GDM1 (cell line): ENCODE measurements around the gene SYNE4.
"Not testable (repeated sequence)": the region's sequence is repeated elsewhere in the genome, so short reads cannot be mapped to it uniquely, and the experiment has no call there.

Source experiments
- DNase-seq: peaks from one replicate; lab custom pipeline; 2025; lab: John Stamatoyannopoulos, UW

SYNE4 gene, protein sequence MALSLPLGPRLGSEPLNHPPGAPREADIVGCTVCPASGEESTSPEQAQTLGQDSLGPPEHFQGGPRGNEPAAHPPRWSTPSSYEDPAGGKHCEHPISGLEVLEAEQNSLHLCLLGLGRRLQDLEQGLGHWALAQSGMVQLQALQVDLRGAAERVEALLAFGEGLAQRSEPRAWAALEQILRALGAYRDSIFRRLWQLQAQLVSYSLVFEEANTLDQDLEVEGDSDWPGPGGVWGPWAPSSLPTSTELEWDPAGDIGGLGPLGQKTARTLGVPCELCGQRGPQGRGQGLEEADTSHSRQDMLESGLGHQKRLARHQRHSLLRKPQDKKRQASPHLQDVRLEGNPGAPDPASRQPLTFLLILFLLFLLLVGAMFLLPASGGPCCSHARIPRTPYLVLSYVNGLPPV

DNA sequence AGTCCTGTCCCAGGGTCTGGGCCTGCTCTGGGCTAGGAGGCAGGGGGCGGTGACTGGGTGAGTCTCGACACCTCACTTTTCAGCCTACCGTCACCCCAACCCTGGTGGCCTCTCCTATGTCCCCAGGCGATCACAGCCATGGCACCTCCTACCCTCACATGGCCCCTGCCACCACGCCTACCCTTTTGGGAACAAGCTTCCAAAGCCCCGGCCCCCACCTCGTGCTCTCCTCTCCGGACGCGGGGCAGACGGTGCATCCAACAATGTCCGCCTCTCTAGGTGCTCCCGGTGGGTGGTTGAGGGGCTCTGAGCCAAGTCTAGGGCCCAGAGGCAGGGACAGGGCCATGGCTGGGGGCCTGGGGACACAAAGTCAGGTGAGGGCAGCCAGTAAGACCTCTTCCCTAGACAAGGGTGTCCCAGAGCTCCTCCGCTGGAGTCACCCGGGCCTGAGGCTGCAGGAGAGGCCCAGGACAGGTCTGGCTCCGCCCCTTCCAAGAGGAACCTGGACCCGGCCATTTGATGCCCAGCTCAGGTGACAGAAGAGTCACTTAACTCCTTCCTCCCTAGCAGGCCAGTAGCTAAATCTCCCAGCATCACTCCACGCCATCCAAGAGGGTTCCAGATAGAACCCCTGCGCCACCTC lies at the start of gene SYNE4:
Gene SYNE4 (minus strand): TSS at position 478 of the 643 bp plus-strand sequence. CDS start 132 bp downstream, at position 346.
- no peak for DNase-seq

DNA sequence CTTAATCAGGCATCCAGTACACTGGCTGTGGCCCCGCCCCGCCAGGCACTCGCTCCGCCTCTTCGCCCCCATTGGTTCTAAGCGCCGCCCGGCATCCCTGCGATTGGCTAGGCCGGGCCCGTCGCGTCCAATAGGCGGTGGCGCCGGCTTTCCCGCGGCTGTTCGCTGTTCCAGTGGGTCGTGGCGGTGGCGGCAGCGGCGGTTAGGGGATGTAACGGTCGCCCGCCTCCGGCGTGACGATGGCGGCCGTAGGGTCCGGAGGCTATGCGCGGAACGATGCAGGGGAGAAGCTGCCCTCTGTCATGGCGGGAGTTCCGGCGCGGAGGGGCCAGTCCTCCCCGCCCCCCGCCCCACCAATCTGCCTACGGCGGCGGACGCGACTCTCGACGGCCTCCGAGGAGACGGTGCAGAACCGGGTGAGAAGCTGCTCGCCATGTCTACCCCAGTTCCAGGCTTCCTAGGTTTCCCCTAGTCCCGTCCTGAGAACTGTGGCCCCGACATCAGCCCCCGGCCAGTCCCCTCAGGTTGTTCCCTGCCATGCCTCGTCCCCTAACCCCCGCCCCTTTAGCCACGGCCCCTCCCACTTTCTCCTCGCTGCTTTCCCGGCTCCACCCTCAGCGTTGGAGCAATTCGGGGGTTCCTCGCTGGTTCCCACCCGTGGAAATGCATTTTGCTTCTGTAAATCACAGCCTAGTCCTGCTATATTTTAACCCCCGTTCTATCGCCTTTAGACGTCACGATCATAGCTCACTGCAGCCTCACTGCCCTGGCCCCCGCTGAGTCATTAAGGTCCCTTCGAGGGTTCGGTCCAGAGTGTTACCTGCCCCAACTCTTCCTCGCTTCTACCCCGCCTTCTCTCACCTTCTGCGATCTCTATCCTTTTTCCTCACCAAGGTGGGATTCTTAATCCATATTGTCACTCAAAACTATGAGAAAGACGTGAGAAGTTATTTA lies 46.4 kb upstream of the SYNE4 start, which contains the start of gene WDR62:
Gene WDR62 (plus strand): TSS at position 165 of the 954 bp plus-strand sequence. CDS start 75 bp downstream, at position 240.
- DNase-seq = peak; percentile 92

DNA sequence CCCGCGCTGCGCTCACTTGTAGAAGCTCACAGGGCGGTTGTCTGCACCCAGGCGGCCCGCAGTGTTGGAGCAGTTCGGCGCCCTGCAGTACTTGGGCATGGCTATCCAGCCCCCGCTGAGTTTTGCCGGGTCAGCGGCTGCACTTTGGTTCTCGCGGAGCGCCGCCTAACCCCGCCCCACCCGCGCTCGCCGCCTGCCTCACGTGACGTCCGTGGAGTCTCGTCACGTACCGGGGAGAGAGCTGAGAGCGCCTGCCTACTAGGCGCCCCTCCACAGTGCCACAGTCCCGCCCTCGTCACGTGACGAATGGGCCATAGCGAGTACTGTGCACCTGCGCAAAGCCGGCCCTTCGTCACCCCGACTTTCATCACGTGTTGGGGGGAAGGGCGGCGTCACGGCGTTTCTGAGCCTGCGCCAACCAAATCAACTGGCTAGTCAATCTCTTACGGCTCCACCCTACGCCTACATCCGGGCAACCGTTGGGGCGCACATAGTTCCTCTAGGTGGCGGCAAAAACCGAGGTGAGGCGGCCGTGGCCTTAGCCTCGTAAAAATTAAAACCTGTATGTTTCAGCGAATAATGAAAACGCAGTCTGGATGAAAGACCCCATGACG lies 45.6 kb upstream of the SYNE4 start, which contains the start of gene THAP8:
Gene THAP8 (minus strand): TSS at position 167 of the 614 bp plus-strand sequence. CDS start 68 bp downstream, at position 99.
- peak; percentile 99 for DNase-seq

DNA sequence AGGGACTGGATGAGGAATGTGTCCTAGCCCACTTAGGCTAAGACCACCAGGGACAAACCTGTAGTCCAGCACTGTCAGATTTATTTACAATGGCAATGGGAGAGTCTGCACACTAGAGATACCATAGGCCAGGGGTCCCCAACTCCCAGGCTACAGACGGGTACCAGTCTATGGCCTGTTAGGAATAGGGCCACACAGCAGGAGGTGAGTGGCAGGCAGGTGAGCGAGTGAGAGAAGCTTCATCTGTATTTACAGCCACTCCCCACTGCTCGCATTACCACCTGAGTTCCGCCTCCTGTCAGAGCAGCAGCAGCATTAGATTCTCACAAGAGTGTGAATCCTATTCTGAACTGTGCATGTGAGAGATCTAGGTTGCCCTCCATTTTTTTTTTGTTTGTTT lies 43.0 kb upstream of the SYNE4 start:
- no peak for DNase-seq

DNA sequence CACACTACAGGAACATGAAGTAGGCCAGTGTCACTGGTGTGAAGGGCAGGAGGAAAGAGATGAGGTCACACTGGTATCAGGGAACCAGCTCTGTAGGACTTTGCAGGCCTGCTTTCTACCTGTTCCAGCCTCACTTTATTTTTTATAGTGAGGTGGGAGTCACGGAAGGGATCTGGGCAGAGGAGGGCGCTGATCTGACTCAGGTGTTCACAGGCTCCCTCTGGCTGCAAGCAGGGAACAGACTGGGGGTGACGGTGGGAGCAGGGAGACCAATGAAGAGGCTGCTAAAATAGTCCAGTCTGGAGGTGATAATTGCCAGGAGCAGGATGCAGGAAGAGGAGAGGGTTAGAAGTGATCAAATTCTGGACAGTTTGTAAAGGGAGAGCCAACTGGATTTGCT lies 42.6 kb upstream of the SYNE4 start:
- DNase-seq = no peak

DNA sequence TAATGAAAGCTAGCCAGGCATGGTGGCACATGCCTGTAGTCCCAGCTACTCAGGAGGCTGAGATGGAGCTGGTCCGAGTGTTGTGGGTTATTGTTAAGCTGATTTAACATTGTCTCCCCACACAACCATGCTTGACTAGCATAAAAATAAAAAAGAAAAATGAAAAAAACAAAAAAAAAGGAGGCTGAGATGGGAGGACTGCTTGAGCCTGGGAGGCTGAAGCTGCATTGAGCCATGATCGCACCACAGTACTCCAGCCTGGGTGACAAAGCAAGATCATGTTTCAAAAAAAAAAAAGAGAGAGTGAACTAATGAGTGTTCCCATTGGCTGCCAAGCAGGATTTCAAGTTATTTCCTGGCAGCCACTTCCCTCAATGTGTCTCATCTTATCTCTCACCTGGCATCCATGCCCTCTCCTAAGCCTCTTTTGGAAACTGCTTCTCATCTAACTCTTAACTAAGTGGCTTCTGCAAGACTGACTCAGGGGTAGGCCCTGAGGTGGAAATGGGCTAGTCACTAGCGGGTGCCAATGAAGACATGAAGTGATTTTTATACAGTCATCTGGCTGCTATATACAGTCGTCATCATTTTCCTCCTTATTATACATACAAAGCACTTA lies 40.6 kb upstream of the SYNE4 start:
- no peak for DNase-seq

DNA sequence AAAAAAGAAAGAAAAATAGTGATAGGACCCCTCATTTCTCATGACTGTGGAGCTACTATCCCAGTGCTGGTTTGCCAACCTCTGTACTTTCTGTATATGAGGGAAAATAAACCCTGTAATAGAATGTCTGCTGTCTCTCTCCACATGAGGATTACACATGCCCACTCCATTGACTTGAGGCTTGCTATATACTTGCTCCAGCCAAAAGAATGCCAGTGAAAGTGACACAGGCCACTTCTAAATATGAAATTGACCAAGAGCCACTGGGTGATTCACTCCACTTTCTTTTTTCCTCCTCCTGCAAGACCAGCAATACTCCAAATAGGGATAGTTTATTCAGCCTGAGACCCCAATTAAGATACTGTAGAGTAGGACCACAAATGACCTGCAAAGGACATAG lies 39.2 kb upstream of the SYNE4 start:
- no peak for DNase-seq

DNA sequence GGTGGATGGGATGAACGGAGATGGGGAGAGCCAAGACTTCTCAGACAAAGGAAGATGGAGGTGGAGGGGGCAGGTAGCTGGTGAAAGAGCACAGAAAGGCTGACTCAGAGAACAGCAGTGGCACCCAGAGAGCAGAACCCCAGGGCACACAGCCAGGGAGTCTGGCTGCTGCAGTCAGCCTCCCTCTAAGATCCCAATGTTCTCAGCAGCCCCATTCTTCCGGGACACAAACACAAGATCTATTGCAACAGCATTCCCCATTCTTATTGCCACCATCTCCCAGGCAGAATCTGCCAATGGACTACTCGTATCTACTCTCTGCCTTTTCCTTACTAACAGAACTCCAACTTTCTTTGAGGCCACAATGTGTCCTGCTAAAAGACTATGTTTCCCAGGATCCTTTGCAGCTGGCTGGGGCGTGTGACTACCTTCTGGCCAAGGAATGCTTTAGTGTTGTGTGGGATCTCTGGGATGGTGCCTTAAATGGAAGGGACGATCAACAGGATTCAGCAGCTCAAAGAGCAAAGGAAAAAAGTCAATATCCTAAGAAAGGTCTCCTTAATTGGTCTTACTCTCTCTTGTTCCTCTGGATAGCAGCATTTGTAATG lies 37.9 kb upstream of the SYNE4 start:
- no peak for DNase-seq

DNA sequence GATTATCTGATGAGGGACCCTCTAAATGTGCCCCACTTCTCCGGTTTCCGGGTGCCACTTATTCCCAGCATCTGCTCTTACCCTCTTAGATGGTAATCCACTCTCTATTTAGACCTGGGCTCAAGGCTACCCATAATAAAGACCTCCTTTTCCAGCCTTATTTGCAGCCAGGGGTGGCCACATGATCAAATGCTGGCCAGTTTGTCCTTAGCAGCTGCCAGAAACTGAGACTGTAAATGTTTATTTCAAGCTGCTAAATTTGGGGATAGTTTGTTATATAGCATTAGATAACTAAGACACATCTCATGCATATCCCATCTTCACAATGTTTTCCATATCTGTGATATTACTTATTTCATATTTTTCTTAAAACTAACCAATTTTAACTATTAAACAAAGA lies 35.3 kb upstream of the SYNE4 start:
- DNase-seq = no peak

DNA sequence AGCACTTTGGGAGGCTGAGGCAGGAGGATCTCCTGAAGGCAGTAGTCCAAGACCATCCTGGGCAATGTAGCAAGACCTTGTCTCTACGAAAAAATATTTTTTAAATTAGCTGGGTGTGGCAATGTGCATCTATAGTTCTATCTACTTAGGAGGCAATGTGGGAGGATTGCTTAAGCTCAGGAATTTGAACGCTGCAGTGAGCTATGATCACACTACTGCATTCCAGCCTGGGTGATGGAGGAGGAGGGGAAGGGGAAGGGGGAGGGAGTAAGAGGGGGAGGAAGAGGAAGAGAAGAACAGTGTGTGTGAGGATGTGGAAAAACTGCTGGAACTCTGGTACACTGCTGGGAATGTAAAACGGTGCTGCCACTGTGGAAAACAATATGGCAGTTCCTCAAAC lies 33.2 kb upstream of the SYNE4 start:
- DNase-seq = no peak

DNA sequence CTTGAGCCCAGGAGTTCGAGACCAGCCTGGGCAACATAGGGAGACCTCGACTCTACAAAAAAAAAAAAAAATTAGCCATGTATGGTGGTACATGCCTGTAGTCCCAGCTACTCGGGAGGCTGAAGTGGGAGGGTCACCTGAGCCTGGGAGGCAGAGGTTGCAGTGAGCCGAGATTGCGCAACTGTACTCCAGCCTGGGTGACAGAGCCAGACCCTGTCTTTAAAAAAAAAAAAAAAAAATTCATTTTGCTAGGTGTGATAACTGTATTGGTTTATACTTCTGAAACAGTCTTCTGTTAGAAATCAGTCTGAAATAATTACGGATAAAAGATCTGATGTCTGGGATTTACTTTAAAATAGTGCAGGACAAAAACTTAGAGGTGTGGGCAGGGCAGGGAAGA lies 32.5 kb upstream of the SYNE4 start:
- not testable (repeated sequence) for DNase-seq

DNA sequence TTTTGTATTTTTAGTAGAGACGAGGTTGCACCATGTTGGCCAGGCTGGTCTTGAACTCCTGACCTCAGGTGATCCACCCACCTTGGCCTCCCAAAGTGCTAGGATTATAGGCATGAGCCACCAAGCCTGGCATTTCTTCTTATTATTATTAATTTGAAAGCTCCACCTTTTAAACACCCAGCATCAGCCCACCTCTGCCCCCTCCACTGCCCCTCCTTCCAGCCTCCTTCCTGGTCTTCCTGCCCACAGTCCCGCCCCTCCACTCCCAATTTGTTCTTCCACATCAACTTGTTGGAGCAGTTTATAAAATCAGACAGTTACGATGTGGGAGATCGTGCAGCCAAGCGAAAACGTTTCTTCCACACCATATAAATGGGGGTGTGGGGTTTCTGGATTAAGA lies 31.9 kb upstream of the SYNE4 start:
- no peak for DNase-seq

DNA sequence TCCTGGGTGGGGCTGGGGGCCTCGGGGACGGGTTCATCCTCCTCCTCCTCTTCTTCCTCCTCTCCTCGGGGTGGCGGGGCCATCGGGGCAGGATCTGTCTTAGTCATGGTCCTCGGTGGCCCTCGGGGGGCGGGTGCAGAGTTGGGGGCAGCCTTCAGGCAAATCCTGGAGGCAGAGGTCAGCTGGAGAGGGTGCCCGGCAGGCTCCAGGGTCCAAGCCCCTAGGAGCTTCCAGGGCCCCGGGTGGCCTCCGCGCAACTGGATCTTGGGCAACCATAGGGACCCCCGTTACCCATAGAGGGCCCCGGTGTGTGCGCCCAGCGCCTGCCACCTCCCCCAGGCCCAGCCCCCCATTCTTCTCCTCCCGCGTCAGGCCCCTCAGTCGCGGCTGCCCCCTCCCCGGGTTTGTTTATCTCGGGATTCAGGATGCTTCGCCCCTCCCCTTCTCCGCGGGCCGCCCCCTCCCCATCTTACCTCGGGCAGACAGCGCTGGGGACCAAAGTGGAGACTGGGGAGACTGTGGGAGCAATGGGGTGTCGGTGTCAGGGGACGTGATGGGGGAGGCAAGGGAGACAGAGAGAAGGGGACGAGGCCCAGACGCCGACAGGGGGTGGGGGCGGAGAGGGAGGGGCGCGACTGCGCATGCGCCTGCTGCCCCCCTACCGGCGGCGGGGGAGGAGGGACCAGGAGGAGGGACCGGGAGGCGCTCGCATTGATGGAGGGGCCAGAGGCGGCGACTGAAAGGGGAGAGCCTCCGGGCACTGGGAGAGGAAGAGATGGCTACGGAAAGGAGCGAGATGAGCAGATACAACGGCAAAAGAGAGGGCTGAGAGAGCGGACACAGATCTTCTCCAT lies 23.9 kb upstream of the SYNE4 start, which contains the start of gene CLIP3:
Gene CLIP3 (minus strand): TSS at position 623 of the 854 bp plus-strand sequence. CDS start 516 bp downstream, at position 107.
- no peak for DNase-seq

DNA sequence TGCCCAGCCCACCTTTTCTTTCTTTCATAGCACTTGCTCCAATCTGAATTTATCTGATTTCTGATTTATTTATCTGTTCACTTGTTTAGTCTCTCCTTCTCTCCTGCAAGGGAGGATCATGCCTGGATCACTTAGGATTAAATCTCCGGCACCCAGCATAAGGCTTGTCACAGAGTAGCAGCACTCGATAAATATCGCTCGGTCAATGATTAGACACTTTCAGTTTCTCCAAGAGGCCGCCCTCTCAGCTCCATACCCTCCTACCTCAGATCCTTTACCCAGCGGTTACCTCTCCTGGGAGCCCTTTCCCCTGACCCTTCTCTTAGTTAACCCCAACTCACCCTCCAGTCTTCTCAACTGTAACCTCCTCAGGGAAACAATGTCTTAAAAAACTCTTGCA lies 22.7 kb upstream of the SYNE4 start:
- DNase-seq = no peak

DNA sequence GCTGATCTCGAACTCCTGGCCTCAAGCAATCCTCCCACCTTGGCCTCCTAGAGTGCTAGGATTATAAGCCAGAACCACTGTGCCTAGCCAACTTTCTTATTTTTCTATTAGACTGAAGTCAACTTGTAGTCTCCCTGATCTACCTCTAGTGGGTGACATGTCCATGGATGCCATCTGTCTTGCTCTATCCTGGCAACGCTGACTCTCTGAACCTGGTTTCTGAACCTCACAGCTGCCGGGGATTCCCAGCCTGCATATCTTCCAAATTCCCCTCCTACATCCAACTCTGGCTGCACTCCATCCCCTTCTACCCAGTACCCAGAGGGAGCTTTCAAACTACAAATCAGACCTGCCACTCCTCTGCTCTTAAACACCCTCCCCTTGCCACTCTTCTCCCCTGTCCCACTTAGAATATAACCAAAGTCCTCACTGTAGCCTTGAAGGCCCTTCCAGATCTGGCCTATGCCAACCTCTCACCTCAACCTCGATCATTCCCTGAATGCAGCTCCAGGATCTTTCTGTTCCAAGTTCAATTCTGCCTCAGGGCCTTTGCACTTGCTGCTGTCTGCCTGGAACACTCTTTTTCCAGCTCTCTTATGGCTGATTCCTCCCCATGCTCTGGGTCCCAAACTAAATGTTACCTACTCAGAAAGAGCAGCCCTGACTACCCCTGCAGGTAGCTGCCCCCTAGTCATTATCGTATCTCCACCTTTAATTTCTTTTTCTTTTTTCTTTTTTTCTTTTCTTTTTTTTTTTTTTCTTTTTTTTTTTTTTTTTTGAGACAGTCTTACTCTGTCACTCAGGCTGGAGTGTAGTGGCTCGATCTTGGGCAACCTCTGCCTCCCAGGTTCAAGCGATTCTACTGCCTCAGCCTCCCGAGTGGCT lies 21.9 kb upstream of the SYNE4 start:
- DNase-seq = no peak

DNA sequence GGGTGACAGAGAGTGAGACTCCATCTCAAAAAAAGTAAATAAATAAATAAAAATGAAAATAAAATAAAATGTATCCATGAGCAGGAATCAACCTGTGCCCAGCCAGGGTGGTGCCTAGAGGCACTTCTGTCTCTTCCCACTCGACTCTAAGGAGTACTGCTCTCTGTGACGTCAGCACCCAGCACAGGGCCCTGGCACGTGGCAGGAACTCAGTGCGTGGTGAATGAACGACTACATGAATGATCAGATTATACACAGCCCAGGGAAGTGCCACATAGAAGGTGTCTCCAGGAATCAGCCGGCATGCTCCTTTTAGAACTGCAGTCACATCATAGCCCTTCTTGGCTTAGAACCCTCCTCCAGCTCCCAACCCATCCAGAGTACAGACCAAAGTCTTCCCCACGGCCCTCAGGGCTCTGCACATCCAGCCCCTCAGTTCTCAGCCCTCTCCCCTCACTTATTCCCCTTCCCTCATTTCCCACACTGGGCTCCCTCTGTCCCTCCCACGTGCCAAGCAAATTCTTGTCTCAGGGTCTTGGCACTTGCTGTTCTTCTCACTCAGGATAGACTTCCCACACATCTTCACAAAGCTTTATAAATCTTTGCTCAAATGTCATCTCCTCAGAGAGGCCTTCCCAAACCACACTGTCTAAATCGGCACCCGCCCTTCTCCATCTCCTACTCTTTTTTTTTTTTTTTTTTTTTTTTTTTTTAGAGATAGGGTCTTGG lies 19.9 kb upstream of the SYNE4 start:
- DNase-seq = no peak

DNA sequence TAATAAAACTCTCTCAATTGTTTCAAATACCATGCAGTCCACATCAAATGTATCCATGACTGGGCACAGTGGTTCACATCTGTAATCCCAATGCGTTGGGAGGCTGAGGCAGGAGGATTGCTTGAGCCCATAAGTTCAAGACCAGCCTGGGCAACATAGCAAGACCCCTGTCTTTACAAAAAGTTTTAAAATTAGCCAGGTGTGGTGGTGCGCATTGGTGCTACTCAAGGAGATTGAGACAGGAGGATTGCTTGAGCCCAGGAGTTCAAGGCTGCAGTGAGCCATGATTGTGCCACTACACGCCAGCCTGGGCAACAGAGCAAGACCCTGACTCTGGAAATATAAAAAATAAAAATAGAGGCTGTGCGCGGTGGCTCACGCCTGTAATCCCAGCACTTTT lies 19.1 kb upstream of the SYNE4 start:
- DNase-seq = no peak
